Measurements from ENCODE around the gene P3H2.

GRCh38 chr3:190001426-190001825, 119.3 kb downstream of the P3H2 start:
- TF ChIP-seq CTCF (IDR thresholded peaks at IDR 0.05; ENCODE audit: borderline replicate concordance, extremely low read depth, low read length, poor library complexity, severe bottlenecking) (no peak), EZH2 (IDR thresholded peaks at IDR 0.05; ENCODE audit: borderline replicate concordance, low read depth, low read length, severe bottlenecking) (no peak)
